ENCODE measurements around the gene APOBEC2. TPM values are rescaled to one million over a fixed set of nuclear protein-coding genes. Genes with fewer than 3 reads are reported as not detected.

The APOBEC2 gene
- polyA plus RNA-seq, 1 donor (not counting 4 experiments of a cell fraction or from before 2014, with no cell fraction given): 0.05 TPM

- Histone ChIP-seq H3K79me2 (ENCODE audit: control insufficient read depth, insufficient read depth, low read length) (no peaks in the 10 kb centered on the region), H3K27ac (ENCODE audit: control insufficient read depth, insufficient read depth, low read length) (no peak overlapping the region), H3K4me1 (ENCODE audit: control insufficient read depth, extremely low read depth, insufficient read depth, low read length) (peaks cover 45% of the 10 kb centered on the region), H3K4me2 (ENCODE audit: control insufficient read depth, extremely low read depth, insufficient read depth, low read depth, low read length) (peak overlapping the region; percentile 9), H3K27me3 (ENCODE audit: control insufficient read depth, extremely low read depth, insufficient read depth, low read length) (no peaks in the 10 kb centered on the region), H3K36me3 (ENCODE audit: control insufficient read depth in 2 of 2, extremely low read depth in 1 of 2, insufficient read depth in 2 of 2, low read length in 2 of 2) (no peaks in the 10 kb centered on the region), H3K4me3 (ENCODE audit: control insufficient read depth in 2 of 3, extremely low read depth in 1 of 3, insufficient read depth in 2 of 3, low read depth in 1 of 3, low read length in 3 of 3) (no peak overlapping the region), H3K9ac (ENCODE audit: control insufficient read depth, extremely low read depth, insufficient read depth, low read length) (no peak overlapping the region), H4K20me1 (ENCODE audit: control insufficient read depth, extremely low read depth, insufficient read depth, low read length) (no peaks in the 10 kb centered on the region), H3K9me1 (ENCODE audit: control insufficient read depth, extremely low read depth, insufficient read depth, low read length) (no peaks in the 10 kb centered on the region), H2AFZ (ENCODE audit: control insufficient read depth, low read length) (no peak overlapping the region), H3K9me3 (ENCODE audit: control insufficient read depth, low read depth, low read length) (no peaks in the 10 kb centered on the region)
- dilution Hi-C loops (cut with MboI; ENCODE audit: extremely low pct_ligation_motif_present, low sequenced_read_pairs): no loop called here
- TF ChIP-seq EZH2 (IDR thresholded peaks at IDR 0.05; ENCODE audit: low read length): no peak
- no peak for TF ChIP-seq CTCF (optimal IDR thresholded peaks at IDR 0.05 in 1 of 3, IDR thresholded peaks at IDR 0.05 in 1 of 3, conservative IDR thresholded peaks at IDR 0.05 in 1 of 3; ENCODE audit: extremely low read depth in 1 of 3, insufficient read depth in 2 of 3, low read length in 3 of 3)
- FAIRE-seq (peak; percentile 89), DNase-seq (ENCODE audit: low read depth, low spot score) (no peak)
Measured at GRCh38 chr6:41040101-41040939, 12.7 kb upstream of the APOBEC2 start.

- Histone ChIP-seq H3K36me3 (ENCODE audit: control insufficient read depth in 2 of 2, extremely low read depth in 1 of 2, insufficient read depth in 2 of 2, low read length in 2 of 2) (no peaks in the 10 kb centered on the region), H2AFZ (ENCODE audit: control insufficient read depth, low read length) (no peak overlapping the region), H3K4me2 (ENCODE audit: control insufficient read depth, extremely low read depth, insufficient read depth, low read depth, low read length) (peak overlapping the region; percentile 9), H3K9me3 (ENCODE audit: control insufficient read depth, low read depth, low read length) (no peaks in the 10 kb centered on the region), H3K27ac (ENCODE audit: control insufficient read depth, insufficient read depth, low read length) (no peak overlapping the region), H3K27me3 (ENCODE audit: control insufficient read depth, extremely low read depth, insufficient read depth, low read length) (no peaks in the 10 kb centered on the region), H4K20me1 (ENCODE audit: control insufficient read depth, extremely low read depth, insufficient read depth, low read length) (no peaks in the 10 kb centered on the region), H3K4me1 (ENCODE audit: control insufficient read depth, extremely low read depth, insufficient read depth, low read length) (peaks cover 40% of the 10 kb centered on the region), H3K9me1 (ENCODE audit: control insufficient read depth, extremely low read depth, insufficient read depth, low read length) (no peaks in the 10 kb centered on the region), H3K4me3 (ENCODE audit: control insufficient read depth in 2 of 3, extremely low read depth in 1 of 3, insufficient read depth in 2 of 3, low read depth in 1 of 3, low read length in 3 of 3) (no peak overlapping the region), H3K9ac (ENCODE audit: control insufficient read depth, extremely low read depth, insufficient read depth, low read length) (no peak overlapping the region), H3K79me2 (ENCODE audit: control insufficient read depth, insufficient read depth, low read length) (no peaks in the 10 kb centered on the region)
- TF ChIP-seq CTCF (optimal IDR thresholded peaks at IDR 0.05 in 1 of 3, IDR thresholded peaks at IDR 0.05 in 1 of 3, conservative IDR thresholded peaks at IDR 0.05 in 1 of 3; ENCODE audit: extremely low read depth in 1 of 3, insufficient read depth in 2 of 3, low read length in 3 of 3): no peak
- no peak for TF ChIP-seq EZH2 (IDR thresholded peaks at IDR 0.05; ENCODE audit: low read length)
- DNase-seq (ENCODE audit: low read depth, low spot score) (no peak), FAIRE-seq (no peak)
- dilution Hi-C loops (cut with MboI; ENCODE audit: extremely low pct_ligation_motif_present, low sequenced_read_pairs): no loop called here
Measured at GRCh38 chr6:41040940-41041536, 12.0 kb upstream of the APOBEC2 start.
